IPS-18a (cell line): Measurements from ENCODE around the gene SPAM1.

Experiments
- H3K27ac ChIP-seq: one replicate; pipeline ENCODE4 v1.5.1; 2013; ENCODE audit warnings: low read length
- H3K27me3 ChIP-seq: one replicate; pipeline ENCODE4 v1.6.1; 2013; ENCODE audit warnings: mild to moderate bottlenecking, low read length; ENCODE audit not compliant: control insufficient read depth, insufficient read depth
- H3K36me3 ChIP-seq: one replicate; pipeline ENCODE4 v1.6.1; 2013; ENCODE audit warnings: low read depth, low read length; ENCODE audit not compliant: control insufficient read depth
- H3K4me1 ChIP-seq: one replicate; pipeline ENCODE4 v1.6.1; 2013; ENCODE audit warnings: low read depth, low read length; ENCODE audit not compliant: control insufficient read depth
- H3K4me3 ChIP-seq: one replicate; pipeline ENCODE4 v1.5.1; 2013; ENCODE audit warnings: low read length
- H3K9ac ChIP-seq: one replicate; pipeline ENCODE4 v1.6.1; 2013; ENCODE audit warnings: mild to moderate bottlenecking, low read length, moderate library complexity
- H3K9me3 ChIP-seq: one replicate; pipeline ENCODE4 v1.6.1; 2013; ENCODE audit warnings: low read depth, low read length; ENCODE audit not compliant: control insufficient read depth

The SPAM1 gene

GRCh38 chr7:123961771-123962170 lies 36.7 kb downstream of the SPAM1 start:
- Histone ChIP-seq H3K27me3 (no peaks in the 10 kb centered on the region), H3K36me3 (no peaks in the 10 kb centered on the region), H3K4me1 (peaks cover 6% of the 10 kb centered on the region), H3K9me3 (no peaks in the 10 kb centered on the region), H3K4me3 (no peak overlapping the region), H3K27ac (no peak overlapping the region), H3K9ac (no peak overlapping the region)

DNA sequence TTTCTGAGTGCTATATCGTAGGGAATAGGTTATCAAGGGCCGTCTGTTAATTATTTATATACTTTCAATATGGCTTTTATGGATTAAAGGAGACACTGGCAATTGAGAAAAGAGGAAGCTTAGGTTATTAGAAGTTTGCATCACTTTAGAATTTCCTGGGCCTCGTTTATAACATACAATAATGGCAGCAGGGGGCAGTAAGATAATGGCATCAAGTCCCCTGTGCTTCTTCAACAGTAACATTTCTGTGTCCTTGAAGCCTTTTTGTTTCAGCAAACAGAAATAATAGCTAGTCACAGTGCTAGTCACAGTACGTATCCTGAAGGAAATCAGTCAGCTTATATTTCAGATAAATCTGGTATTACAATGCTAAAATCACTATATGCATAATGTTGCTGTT lies 41.9 kb downstream of the SPAM1 start:
- peaks cover 3% of the 10 kb centered on the region for H3K4me1 ChIP-seq
- no peaks in the 10 kb centered on the region for H3K36me3 ChIP-seq
- H3K27ac ChIP-seq: no peak overlapping the region
- H3K9me3 ChIP-seq: no peaks in the 10 kb centered on the region
- H3K4me3 ChIP-seq: no peak overlapping the region
- no peaks in the 10 kb centered on the region for H3K27me3 ChIP-seq
- H3K9ac ChIP-seq: no peak overlapping the region

GRCh38 chr7:123972045-123972444 lies 47.0 kb downstream of the SPAM1 start:
- no peaks in the 10 kb centered on the region for H3K36me3 ChIP-seq
- H3K27me3 ChIP-seq: no peaks in the 10 kb centered on the region
- no peaks in the 10 kb centered on the region for H3K9me3 ChIP-seq
- H3K4me3 ChIP-seq: no peak overlapping the region
- peaks cover 5% of the 10 kb centered on the region for H3K4me1 ChIP-seq
- H3K9ac ChIP-seq: no peak overlapping the region
- H3K27ac ChIP-seq: no peak overlapping the region

DNA sequence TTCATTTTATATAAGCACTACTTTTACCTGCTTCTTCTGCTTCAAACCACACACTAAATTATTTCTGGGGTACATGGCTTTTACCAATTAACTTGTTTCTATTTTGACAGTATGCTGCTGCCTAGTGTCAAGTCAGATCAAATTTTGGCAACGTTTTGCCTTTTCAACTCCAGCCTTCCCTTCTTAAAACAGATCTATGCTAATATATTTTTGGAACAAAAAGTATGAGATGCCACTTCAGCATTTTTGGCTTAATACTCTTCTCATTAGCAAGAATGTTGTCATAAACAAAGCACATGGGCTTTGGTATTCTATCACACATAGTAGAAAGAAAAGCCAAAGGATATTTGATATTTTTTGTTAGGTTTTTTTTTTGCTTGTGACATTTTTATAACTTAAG lies 47.8 kb downstream of the SPAM1 start:
- Histone ChIP-seq H3K27me3 (no peaks in the 10 kb centered on the region), H3K36me3 (no peaks in the 10 kb centered on the region), H3K27ac (no peak overlapping the region), H3K4me1 (peaks cover 5% of the 10 kb centered on the region), H3K9ac (no peak overlapping the region), H3K4me3 (no peak overlapping the region), H3K9me3 (no peaks in the 10 kb centered on the region)

GRCh38 chr7:123974326-123974908 lies 49.4 kb downstream of the SPAM1 start:
- Histone ChIP-seq H3K36me3 (no peaks in the 10 kb centered on the region), H3K4me1 (peaks cover 5% of the 10 kb centered on the region), H3K27me3 (no peaks in the 10 kb centered on the region), H3K9ac (no peak overlapping the region), H3K9me3 (no peaks in the 10 kb centered on the region), H3K27ac (no peak overlapping the region), H3K4me3 (no peak overlapping the region)

GRCh38 chr7:123975084-123975483 lies 50.0 kb downstream of the SPAM1 start:
- Histone ChIP-seq H3K4me1 (peaks cover 5% of the 10 kb centered on the region), H3K9me3 (no peaks in the 10 kb centered on the region), H3K36me3 (no peaks in the 10 kb centered on the region), H3K27ac (no peak overlapping the region), H3K9ac (no peak overlapping the region), H3K27me3 (no peaks in the 10 kb centered on the region), H3K4me3 (no peak overlapping the region)

DNA sequence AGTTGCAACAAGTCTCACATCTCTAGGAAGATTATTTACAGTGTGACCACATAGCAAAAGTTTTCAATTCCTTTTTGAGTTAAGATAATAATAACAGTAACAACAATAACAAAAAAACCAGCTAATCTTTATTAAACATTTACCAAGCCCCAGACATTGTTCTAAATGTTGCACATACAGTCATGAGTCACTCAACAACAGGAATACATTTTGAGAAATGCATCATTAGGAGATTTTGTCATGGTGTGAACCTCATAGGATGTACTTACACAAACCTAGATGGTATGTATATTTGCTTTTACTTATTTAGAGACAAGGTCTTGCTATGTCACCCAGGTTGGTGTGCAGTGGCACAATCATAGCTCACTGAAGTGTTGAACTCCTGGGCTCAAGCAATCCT lies 52.0 kb downstream of the SPAM1 start:
- no peak overlapping the region for H3K4me3 ChIP-seq
- no peaks in the 10 kb centered on the region for H3K9me3 ChIP-seq
- H3K9ac ChIP-seq: no peak overlapping the region
- H3K4me1 ChIP-seq: peaks cover 5% of the 10 kb centered on the region
- H3K36me3 ChIP-seq: no peaks in the 10 kb centered on the region
- H3K27ac ChIP-seq: no peak overlapping the region
- H3K27me3 ChIP-seq: no peaks in the 10 kb centered on the region

DNA sequence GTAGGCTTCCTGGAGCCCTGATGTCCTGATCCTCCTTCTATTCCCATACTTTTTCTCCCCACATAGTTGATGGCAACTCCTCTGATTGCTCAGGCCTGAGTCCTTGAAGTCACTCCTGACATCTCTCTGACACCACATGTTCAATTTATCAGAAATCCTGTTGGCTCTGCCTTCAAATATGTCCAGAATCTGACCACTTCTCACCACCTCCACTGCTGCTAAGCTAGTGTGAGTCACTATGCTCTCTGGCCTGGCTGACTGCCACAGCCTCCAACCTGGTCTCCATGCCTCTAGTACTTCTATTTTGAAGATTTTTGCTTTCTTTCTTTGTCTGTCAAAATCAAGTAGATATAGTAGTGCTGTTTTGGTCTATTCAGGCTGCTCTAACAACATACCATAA lies 54.8 kb downstream of the SPAM1 start:
- H3K4me1 ChIP-seq: peaks cover 2% of the 10 kb centered on the region
- no peaks in the 10 kb centered on the region for H3K36me3 ChIP-seq
- no peak overlapping the region for H3K4me3 ChIP-seq
- no peaks in the 10 kb centered on the region for H3K27me3 ChIP-seq
- no peak overlapping the region for H3K27ac ChIP-seq
- no peaks in the 10 kb centered on the region for H3K9me3 ChIP-seq
- no peak overlapping the region for H3K9ac ChIP-seq

DNA sequence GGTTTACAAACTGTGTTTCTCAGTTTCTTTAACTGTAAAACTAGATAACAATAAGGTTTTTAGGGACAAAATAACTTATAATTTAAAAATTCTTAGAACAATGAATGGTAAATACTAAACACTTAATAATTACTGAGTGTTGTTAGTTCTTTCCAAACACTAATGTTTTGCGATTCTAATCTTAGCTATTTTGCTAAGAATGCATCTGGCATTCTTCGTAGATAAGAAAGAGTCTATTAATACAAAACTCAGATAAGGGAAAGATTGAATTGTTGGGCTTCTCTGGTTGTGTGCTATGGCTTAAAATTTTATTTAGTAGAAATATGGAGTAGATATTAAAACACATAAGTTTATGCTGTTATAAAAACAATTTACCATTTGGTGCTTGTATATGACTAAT lies 62.4 kb downstream of the SPAM1 start:
- Histone ChIP-seq H3K9me3 (no peaks in the 10 kb centered on the region), H3K4me3 (no peak overlapping the region), H3K9ac (no peak overlapping the region), H3K4me1 (no peaks in the 10 kb centered on the region), H3K27ac (no peak overlapping the region), H3K27me3 (no peaks in the 10 kb centered on the region), H3K36me3 (no peaks in the 10 kb centered on the region)

GRCh38 chr7:123992913-123993518 lies 68.0 kb downstream of the SPAM1 start:
- Histone ChIP-seq H3K27me3 (no peaks in the 10 kb centered on the region), H3K36me3 (no peaks in the 10 kb centered on the region), H3K9me3 (no peaks in the 10 kb centered on the region), H3K9ac (no peak overlapping the region), H3K4me1 (peaks cover 17% of the 10 kb centered on the region), H3K4me3 (no peak overlapping the region), H3K27ac (no peak overlapping the region)

GRCh38 chr7:123993996-123994395 lies 69.0 kb downstream of the SPAM1 start:
- Histone ChIP-seq H3K9me3 (no peaks in the 10 kb centered on the region), H3K27ac (no peak overlapping the region), H3K4me3 (peak overlapping the region; percentile 9), H3K4me1 (peaks cover 17% of the 10 kb centered on the region), H3K36me3 (no peaks in the 10 kb centered on the region), H3K27me3 (no peaks in the 10 kb centered on the region), H3K9ac (no peak overlapping the region)

GRCh38 chr7:123994449-123994848 lies 69.4 kb downstream of the SPAM1 start:
- Histone ChIP-seq H3K9me3 (no peaks in the 10 kb centered on the region), H3K27me3 (no peaks in the 10 kb centered on the region), H3K4me3 (peak overlapping the region; percentile 9), H3K4me1 (peaks cover 17% of the 10 kb centered on the region), H3K36me3 (no peaks in the 10 kb centered on the region), H3K27ac (no peak overlapping the region), H3K9ac (no peak overlapping the region)
